Transverse colon (tissue), 4 donors: ENCODE results near the gene PRR16. TPM values are rescaled to one million over a fixed set of nuclear protein-coding genes. Genes with fewer than 3 reads are reported as not detected.

Experiments
- DNase-seq: peaks from one replicate; pipeline ENCODE4 v3.0.0-alpha.2; 2019
- H3K27ac ChIP-seq, 4 donors: fragments of 200-600 bp; sonication (generic); 2 replicates each; pipeline ENCODE4 v1.5.1; 2016 to 2018; ENCODE audit warnings: inconsistent platforms in 4 of 4
- H3K27me3 ChIP-seq: fragments of 200-600 bp; sonication (generic); 2 replicates; pipeline ENCODE4 v1.5.1; 2017; ENCODE audit warnings: inconsistent platforms
- H3K36me3 ChIP-seq, 4 donors: fragments of 200-600 bp; sonication (generic); 2 replicates each; pipeline ENCODE4 v1.5.1; 2017 to 2019; ENCODE audit warnings: inconsistent platforms in 4 of 4
- H3K4me1 ChIP-seq, 4 donors: fragments of 200-600 bp; sonication (generic); 2 replicates each; pipeline ENCODE4 v1.5.1; 2017 to 2020; ENCODE audit warnings: inconsistent platforms in 4 of 4
- H3K4me3 ChIP-seq, 4 donors: fragments of 200-600 bp; sonication (generic); 1 replicate in 1 of 4; 2 replicates in 3 of 4; pipeline versions ENCODE4 v1.5.1 to v1.6.1; 2017 to 2019; ENCODE audit warnings: inconsistent platforms in 4 of 4
- H3K9me3 ChIP-seq, 2 donors: fragments of 200-600 bp; sonication (generic); 2 replicates each; pipeline ENCODE4 v1.5.1; 2017 to 2019; ENCODE audit warnings: inconsistent platforms in 2 of 2
- EP300 ChIP-seq: sonication (generic); formaldehyde crosslinking; IDR thresholded peaks from one replicate; pipeline ENCODE4 v1.6.1; 2017; ENCODE audit warnings: antibody characterized with exemption, low read depth
- POLR2A ChIP-seq: fragments of 450-650 bp; IDR thresholded peaks from one replicate; pipeline ENCODE4 v1.6.1; 2016; ENCODE audit warnings: antibody characterized with exemption, mild to moderate bottlenecking, moderate library complexity
- POLR2AphosphoS5 ChIP-seq, 3 donors: sonication (generic); formaldehyde crosslinking; IDR thresholded peaks; one replicate each; pipeline ENCODE4 v1.6.1; 2016; ENCODE audit warnings: antibody characterized with exemption in 3 of 3
- WGBS, 2 donors: methylation state at CpG; one replicate each; pipeline ENCODE4 v1.1.5; 2018; ENCODE audit warnings: low coverage in 1 of 2; 5-methylcytosine and 5-hydroxymethylcytosine counted together
- in situ Hi-C, 4 donors: fragments of 200-750 bp; cut with MboI; loops; one replicate each; pipeline versions ENCODE4 v1.15.0 to v1.15.1; 2017; ENCODE audit warnings: low sequenced_read_pairs in 3 of 4, low pct_ligation_motif_present in 1 of 4, low pct_unique_long_range_greater_than_20kb in 1 of 4
- intact Hi-C: fragments of 100-400 bp; cut with DNase I; formaldehyde crosslinking; loops from one replicate; pipeline ENCODE4 v1.15.1; 2023; ENCODE audit warnings: low total_unique reads
- total RNA-seq, 4 donors: library from RNA; depleted of rRNA; stranded (reverse); fragments of >200 nt; gene quantifications; one replicate each; pipeline ENCODE4 v1.1.0, GENCODE V29; 2016
- TF ChIP-seq, protein P1 (sequence below), 5 experiments: fragments of 200-600 bp in 3 of 5; fragments of 450-650 bp in 2 of 5; sonication (generic) in 3 of 5; IDR thresholded peaks; 1 replicate in 2 of 5; 2 replicates in 3 of 5; pipeline ENCODE4 v1.5.1; 2016 to 2017; ENCODE audit warnings: antibody characterized with exemption in 5 of 5, inconsistent platforms in 3 of 5, mild to moderate bottlenecking in 2 of 5, moderate library complexity in 1 of 5

The PRR16 gene
- total RNA-seq, 4 donors from 2014 or later, result 2.7 to 9.7 (median 6.3) TPM

GRCh38 chr5:120602033-120602432 is 137.9 kb downstream of the PRR16 start:
- peaks cover 3 to 4% of the 10 kb centered on the region in 2 donors for H3K9me3 ChIP-seq
- TF ChIP-seq POLR2AphosphoS5 (IDR thresholded peaks at IDR 0.05) (no peak), EP300 (no peak), POLR2A (no peak)
- TF ChIP-seq, protein P1, sequence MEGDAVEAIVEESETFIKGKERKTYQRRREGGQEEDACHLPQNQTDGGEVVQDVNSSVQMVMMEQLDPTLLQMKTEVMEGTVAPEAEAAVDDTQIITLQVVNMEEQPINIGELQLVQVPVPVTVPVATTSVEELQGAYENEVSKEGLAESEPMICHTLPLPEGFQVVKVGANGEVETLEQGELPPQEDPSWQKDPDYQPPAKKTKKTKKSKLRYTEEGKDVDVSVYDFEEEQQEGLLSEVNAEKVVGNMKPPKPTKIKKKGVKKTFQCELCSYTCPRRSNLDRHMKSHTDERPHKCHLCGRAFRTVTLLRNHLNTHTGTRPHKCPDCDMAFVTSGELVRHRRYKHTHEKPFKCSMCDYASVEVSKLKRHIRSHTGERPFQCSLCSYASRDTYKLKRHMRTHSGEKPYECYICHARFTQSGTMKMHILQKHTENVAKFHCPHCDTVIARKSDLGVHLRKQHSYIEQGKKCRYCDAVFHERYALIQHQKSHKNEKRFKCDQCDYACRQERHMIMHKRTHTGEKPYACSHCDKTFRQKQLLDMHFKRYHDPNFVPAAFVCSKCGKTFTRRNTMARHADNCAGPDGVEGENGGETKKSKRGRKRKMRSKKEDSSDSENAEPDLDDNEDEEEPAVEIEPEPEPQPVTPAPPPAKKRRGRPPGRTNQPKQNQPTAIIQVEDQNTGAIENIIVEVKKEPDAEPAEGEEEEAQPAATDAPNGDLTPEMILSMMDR (IDR thresholded peaks at IDR 0.05), result no peak
- no peaks in the 10 kb centered on the region for H3K36me3 ChIP-seq
- no peak overlapping the region for H3K27ac ChIP-seq
- no peaks in the 10 kb centered on the region for H3K27me3 ChIP-seq
- no peak overlapping the region for H3K4me3 ChIP-seq
- WGBS, 2 donors, result 79 to 92% methylated on average over 1 of the region's 1 CpG
- intact Hi-C loops, result no loop called here
- no peaks in the 10 kb centered on the region for H3K4me1 ChIP-seq
- no peak for DNase-seq
- in situ Hi-C loops, result no loop called here

DNA sequence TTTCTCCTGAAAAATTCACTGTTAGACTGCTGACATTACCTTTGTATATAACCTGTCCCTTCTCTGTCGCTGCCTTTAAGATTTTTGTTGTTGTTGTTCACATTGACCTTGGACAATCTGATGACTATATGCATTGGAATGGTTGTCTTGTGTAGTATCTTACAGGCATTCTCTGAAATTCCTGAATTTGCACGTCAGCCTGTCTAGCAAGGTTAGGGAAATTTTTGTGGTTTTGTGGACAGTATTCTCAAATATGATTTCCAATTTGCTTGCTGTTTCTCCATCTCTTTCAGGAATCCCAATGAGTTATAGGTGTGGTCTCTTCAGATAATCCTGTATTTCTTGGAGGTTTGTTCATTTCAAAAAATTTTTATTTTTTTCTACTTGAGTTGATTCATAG is 140.8 kb downstream of the PRR16 start:
- intact Hi-C loops, result no loop called here

GRCh38 chr5:120605325-120606079 is 141.4 kb downstream of the PRR16 start:
- 56 to 65% methylated on average over 1 of the region's 1 CpG for WGBS, 2 donors
- H3K27ac ChIP-seq, result no peak overlapping the region
- no peaks in the 10 kb centered on the region for H3K27me3 ChIP-seq
- no peak for DNase-seq
- peaks cover 3 to 4% of the 10 kb centered on the region in 2 donors for H3K9me3 ChIP-seq
- intact Hi-C loops (no loop called here), in situ Hi-C loops (no loop called here)
- no peak overlapping the region for H3K4me3 ChIP-seq
- TF ChIP-seq POLR2AphosphoS5 (IDR thresholded peaks at IDR 0.05) (no peak), POLR2A (no peak), EP300 (no peak)
- TF ChIP-seq, protein P1 (IDR thresholded peaks at IDR 0.05), result no peak
- no peaks in the 10 kb centered on the region for H3K36me3 ChIP-seq
- no peaks in the 10 kb centered on the region for H3K4me1 ChIP-seq

More for the DNA sequence above, 140.8 kb downstream of the PRR16 start:
- Histone ChIP-seq H3K27ac (no peak overlapping the region), H3K27me3 (no peaks in the 10 kb centered on the region), H3K9me3 (peaks cover 3 to 4% of the 10 kb centered on the region in 2 donors), H3K36me3 (no peaks in the 10 kb centered on the region), H3K4me3 (no peak overlapping the region), H3K4me1 (no peaks in the 10 kb centered on the region)
- no peak for DNase-seq
- 75 to 80% methylated on average over 2 of the region's 2 CpGs for whole genome bisulfite sequencing, 2 donors
- in situ Hi-C loops, result no loop called here
- TF ChIP-seq EP300 (no peak), POLR2AphosphoS5 (IDR thresholded peaks at IDR 0.05) (no peak), POLR2A (no peak)
- TF ChIP-seq, protein P1 (IDR thresholded peaks at IDR 0.05), result no peak

GRCh38 chr5:120609570-120609969 is 145.5 kb downstream of the PRR16 start:
- intact Hi-C loops, result no loop called here
- TF ChIP-seq EP300 (no peak), POLR2A (no peak)
- TF ChIP-seq, protein P1 (IDR thresholded peaks at IDR 0.05), result no peak
- DNase-seq, result no peak
- Histone ChIP-seq H3K4me3 (no peak overlapping the region), H3K9me3 (no peaks in the 10 kb centered on the region), H3K4me1 (no peaks in the 10 kb centered on the region), H3K36me3 (no peaks in the 10 kb centered on the region), H3K27me3 (no peaks in the 10 kb centered on the region), H3K27ac (no peak overlapping the region)
- in situ Hi-C loops, result no loop called here
- WGBS, 2 donors, result 77 to 100% methylated on average over 1 of the region's 1 CpG
